ENCODE measurements around the gene ATP5F1C.

ATP5F1C gene

DNA sequence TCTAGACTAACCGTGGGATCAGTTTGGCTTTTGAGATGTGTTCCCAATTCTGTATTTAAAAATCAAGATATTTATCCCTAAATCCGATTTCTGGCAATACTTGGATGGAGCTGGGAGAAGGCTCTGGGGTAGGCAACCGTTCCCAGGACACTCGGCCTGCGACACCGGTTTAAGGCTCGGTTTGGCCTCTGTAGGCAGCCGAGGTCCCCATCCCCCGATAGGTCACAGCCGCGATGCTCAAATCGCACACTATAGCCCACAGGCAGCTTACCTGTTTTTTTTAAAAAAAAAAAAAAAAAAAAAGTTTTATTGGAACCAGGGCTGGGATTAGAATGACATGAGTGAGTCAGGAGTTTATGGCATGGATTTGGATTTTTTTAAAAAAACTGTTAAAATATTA is 29.6 kb downstream of the ATP5F1C start:
- no peak for DNase-seq (ENCODE audit: low read depth, low spot score)
- CTCF ChIA-PET: interaction anchor here (0.7 to 3.4 kb wide), 5 partner anchors 8 to 292 kb away, joined by 4 to 9 read pairs (median 5); no protein-coding TSS in a partner anchor

DNA sequence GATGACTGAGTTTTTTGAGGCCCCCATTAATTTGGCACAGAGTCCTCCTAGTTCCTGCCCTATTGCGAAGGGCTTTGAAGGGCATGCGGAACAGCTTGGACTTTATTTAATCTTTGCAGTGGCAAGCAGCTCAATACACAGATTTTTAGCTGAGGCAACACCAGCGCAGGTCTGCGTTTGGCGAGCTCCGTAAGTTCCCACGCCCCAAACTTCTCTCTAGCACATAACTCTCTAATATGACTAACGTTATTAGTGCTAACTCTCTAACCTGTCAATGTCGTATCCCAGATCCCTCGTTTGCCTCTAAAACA is 30.0 kb downstream of the ATP5F1C start:
- CTCF ChIA-PET: interaction anchor here (0.7 to 3.4 kb wide), 6 partner anchors 8 to 292 kb away, joined by 4 to 9 read pairs (median 5); partner anchors contain the start of genes ATP5F1C and KIN
- DNase-seq (ENCODE audit: low read depth, low spot score): no peak
- POLR2A ChIA-PET: interaction anchor here (0.6 to 2.5 kb wide), 4 partner anchors 9 to 50 kb away, joined by 3 to 15 read pairs (median 6); partner anchors contain the start of genes ATP5F1C and KIN
- TF ChIP-seq, protein P1, sequence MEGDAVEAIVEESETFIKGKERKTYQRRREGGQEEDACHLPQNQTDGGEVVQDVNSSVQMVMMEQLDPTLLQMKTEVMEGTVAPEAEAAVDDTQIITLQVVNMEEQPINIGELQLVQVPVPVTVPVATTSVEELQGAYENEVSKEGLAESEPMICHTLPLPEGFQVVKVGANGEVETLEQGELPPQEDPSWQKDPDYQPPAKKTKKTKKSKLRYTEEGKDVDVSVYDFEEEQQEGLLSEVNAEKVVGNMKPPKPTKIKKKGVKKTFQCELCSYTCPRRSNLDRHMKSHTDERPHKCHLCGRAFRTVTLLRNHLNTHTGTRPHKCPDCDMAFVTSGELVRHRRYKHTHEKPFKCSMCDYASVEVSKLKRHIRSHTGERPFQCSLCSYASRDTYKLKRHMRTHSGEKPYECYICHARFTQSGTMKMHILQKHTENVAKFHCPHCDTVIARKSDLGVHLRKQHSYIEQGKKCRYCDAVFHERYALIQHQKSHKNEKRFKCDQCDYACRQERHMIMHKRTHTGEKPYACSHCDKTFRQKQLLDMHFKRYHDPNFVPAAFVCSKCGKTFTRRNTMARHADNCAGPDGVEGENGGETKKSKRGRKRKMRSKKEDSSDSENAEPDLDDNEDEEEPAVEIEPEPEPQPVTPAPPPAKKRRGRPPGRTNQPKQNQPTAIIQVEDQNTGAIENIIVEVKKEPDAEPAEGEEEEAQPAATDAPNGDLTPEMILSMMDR (IDR thresholded peaks at IDR 0.05; ENCODE audit: insufficient read depth, low read length, missing control alignments): no peak
- peak overlapping the region; percentile 94 for H3K4me3 ChIP-seq (ENCODE audit: low read depth, low read length)

More for the DNA sequence above, 29.6 kb downstream of the ATP5F1C start:
- POLR2A ChIA-PET: interaction anchor here (0.6 to 2.5 kb wide), 4 partner anchors 8 to 50 kb away, joined by 3 to 15 read pairs (median 6); partner anchors contain the start of genes ATP5F1C and KIN
- H3K4me3 ChIP-seq (ENCODE audit: low read depth, low read length): peak overlapping the region; percentile 94
- TF ChIP-seq, protein P1 (IDR thresholded peaks at IDR 0.05; ENCODE audit: insufficient read depth, low read length, missing control alignments): no peak

DNA sequence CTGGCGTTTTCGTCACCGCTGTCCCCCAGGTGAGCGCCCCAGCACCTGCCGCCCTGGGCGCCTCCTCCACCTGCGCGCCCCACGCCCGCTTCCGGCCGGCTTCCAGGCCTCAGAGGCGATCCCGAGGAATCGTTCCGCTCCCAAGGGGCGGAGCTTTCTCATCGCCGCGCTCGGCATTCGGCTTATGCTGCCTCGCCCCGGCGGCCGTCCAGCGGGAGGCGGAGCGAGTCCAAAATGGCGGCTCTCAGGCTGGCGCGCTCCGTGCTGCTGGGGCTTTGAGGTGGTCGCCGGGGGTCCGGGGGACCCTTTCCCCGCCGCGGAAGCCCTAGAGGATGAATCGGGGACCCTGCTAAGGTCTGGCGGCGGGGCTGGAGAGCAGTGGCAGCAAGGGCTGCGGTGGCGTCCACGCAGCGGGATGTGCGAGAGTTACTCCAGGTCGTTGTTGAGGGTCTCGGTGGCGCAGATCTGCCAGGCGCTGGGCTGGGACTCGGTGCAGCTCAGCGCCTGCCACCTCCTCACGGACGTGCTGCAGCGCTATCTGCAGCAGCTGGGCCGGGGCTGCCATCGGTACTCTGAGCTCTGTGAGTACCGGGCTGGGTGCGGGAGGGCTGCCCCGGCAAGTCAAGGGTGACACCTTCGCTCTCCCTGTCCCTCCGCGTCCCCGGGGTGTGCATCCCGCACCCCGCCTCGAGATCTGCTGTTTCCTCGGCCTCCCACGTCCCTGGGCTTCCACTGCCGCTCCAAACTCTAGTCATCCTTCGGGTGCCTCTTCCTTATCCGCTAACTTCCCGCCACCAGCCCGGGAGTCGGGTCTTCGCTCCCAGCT is 30.5 kb downstream of the ATP5F1C start, which contains the start of gene TAF3:
TSS of gene TAF3 (plus strand) at position 211 of the 826 bp plus-strand sequence. CDS start at position 416, 205 bp downstream.
- ChIA-PET POLR2A (interaction anchor here (0.6 to 2.5 kb wide), 4 partner anchors 9 to 51 kb away, joined by 3 to 15 read pairs (median 6); partner anchors contain the start of genes ATP5F1C and KIN), CTCF (interaction anchor here (0.7 to 3.4 kb wide), 10 partner anchors 9 to 293 kb away, joined by 3 to 9 read pairs (median 4); partner anchors contain the start of genes ATP5F1C and KIN)
- DNase-seq (ENCODE audit: low read depth, low spot score): no peak
- TF ChIP-seq, protein P1 (IDR thresholded peaks at IDR 0.05; ENCODE audit: insufficient read depth, low read length, missing control alignments): no peak
- peak within 1 kb of the TSS; percentile 94 for H3K4me3 ChIP-seq (ENCODE audit: low read depth, low read length)

DNA sequence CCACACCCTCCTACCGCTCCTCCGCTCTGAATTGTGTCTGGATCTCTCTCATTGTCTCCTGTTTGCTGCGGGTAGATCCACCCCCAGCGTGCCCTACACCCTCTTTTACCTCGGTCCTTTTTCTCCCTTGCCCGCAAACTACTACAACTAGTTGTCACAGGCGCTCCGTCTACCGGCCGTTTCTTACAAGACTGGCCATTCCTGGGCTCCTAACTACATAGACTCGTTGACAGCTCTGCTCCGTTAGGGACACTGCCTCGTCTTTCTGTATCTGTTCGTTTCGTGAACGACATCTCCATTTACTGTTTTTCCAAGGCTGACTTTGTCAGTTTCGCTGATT is 31.1 kb downstream of the ATP5F1C start:
- CTCF ChIA-PET: interaction anchor here (0.9 to 3.4 kb wide), 9 partner anchors 9 to 293 kb away, joined by 3 to 9 read pairs (median 4); partner anchors contain the start of genes ATP5F1C and KIN
- peak overlapping the region; percentile 94 for H3K4me3 ChIP-seq (ENCODE audit: low read depth, low read length)
- DNase-seq (ENCODE audit: low read depth, low spot score): no peak
- POLR2A ChIA-PET: interaction anchor here (1.3 to 2.5 kb wide), 2 partner anchors 10 to 31 kb away, joined by 4 to 15 read pairs; partner anchors contain the start of genes ATP5F1C and KIN
- TF ChIP-seq, protein P1 (IDR thresholded peaks at IDR 0.05; ENCODE audit: insufficient read depth, low read length, missing control alignments): peak; percentile 19

DNA sequence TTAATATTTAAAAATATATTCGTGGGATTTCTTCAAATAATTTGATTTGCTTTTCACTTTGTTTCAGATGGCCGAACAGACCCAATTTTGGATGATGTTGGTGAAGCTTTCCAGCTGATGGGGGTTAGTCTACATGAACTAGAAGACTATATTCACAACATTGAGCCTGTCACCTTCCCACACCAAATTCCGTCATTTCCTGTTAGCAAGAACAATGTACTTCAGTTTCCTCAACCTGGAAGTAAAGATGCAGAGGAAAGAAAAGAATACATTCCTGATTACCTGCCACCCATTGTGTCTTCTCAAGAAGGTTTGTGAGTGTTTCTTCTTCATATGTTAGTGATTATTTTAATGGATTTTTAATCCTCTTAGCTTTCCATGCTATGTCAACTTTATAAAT is 36.3 kb downstream of the ATP5F1C start:
- ChIA-PET CTCF (interaction anchor here (1.2 kb wide), 1 partner anchor 11 kb away, joined by 3 read pairs; no protein-coding TSS in a partner anchor), POLR2A (no interaction called here)
- H3K4me3 ChIP-seq (ENCODE audit: low read depth, low read length): no peak overlapping the region
- DNase-seq (ENCODE audit: low read depth, low spot score): no peak
- TF ChIP-seq, protein P1 (IDR thresholded peaks at IDR 0.05; ENCODE audit: insufficient read depth, low read length, missing control alignments): no peak

DNA sequence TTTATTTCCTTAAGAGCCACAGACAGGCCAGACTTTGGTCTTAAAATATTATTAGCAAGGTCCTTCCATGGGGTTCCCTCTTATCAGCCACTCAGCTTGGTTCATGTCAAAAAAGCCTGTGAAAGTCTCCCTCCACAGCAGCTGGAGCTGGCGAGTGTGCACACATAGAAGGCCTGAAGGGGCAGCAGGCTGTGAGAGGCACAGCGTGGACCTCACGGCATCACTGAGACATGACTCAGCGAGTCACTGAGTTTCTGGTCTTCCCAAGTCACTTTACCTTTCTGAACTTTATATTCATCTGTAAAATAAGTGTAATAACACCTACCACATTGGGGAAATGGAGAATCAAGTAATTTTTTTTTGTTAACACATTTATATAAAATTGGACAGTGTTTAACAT is 39.0 kb downstream of the ATP5F1C start:
- ChIA-PET CTCF (no interaction called here), POLR2A (no interaction called here)
- DNase-seq (ENCODE audit: low read depth, low spot score): no peak
- no peak overlapping the region for H3K4me3 ChIP-seq (ENCODE audit: low read depth, low read length)
- TF ChIP-seq, protein P1 (IDR thresholded peaks at IDR 0.05; ENCODE audit: insufficient read depth, low read length, missing control alignments): no peak
